H1 (cell line): Measurements from ENCODE around the gene ACTR1A. TPM values are rescaled to one million over a fixed set of nuclear protein-coding genes. Genes with fewer than 3 reads are reported as not detected.

Experiments
- CTCF ChIA-PET: fragments of 300-600 bp; sonication (Branson Sonifier 250); formaldehyde crosslinking; loops from one replicate; lab custom pipeline; 2021; ENCODE audit not compliant: partially characterized antibody; lab: Charles Lee
- POLR2A ChIA-PET: fragments of 300-600 bp; sonication (Branson Sonifier 250); formaldehyde crosslinking; loops from one replicate; lab custom pipeline; 2021; ENCODE audit warnings: inconsistent platforms; ENCODE audit not compliant: partially characterized antibody; lab: Charles Lee
- DNase-seq, 2 experiments: peaks; one replicate each; pipeline versions ENCODE4 v3.0.0 to v3.0.0-alpha.2; 2010 to 2022; ENCODE audit warnings: low spot score in 2 of 2, low read depth in 1 of 2, mixed read lengths in 1 of 2
- FAIRE-seq: peaks from 2 replicates; lab custom pipeline; 2011; peaks lifted over from hg19 to GRCh38; lab: Jason Lieb, UNC
- H2AFZ ChIP-seq: 2 replicates; pipeline ENCODE4 v1.8.1; 2012; ENCODE audit warnings: low read length, inconsistent platforms
- H2AK5ac ChIP-seq: 2 replicates; pipeline ENCODE4 v1.6.1; 2013; ENCODE audit warnings: low read depth, low read length
- H2BK120ac ChIP-seq: replicated peaks from 2 replicates; pipeline ENCODE3; 2013; ENCODE audit warnings: low read depth, low read length, inconsistent platforms
- H2BK12ac ChIP-seq: 2 replicates; pipeline ENCODE4 v1.6.1; 2013; ENCODE audit warnings: low read depth, low read length
- H2BK15ac ChIP-seq: 2 replicates; pipeline ENCODE4 v1.6.1; 2013; ENCODE audit warnings: low read length
- H2BK20ac ChIP-seq: 2 replicates; pipeline ENCODE4 v1.6.1; 2013; ENCODE audit warnings: low read length
- H2BK5ac ChIP-seq: 2 replicates; pipeline ENCODE4 v1.6.1; 2013; ENCODE audit warnings: low read depth, low read length
- H3K14ac ChIP-seq: 2 replicates; pipeline ENCODE4 v1.6.1; 2013; ENCODE audit warnings: inconsistent platforms; ENCODE audit not compliant: insufficient read length
- H3K18ac ChIP-seq: 2 replicates; pipeline ENCODE4 v1.6.1; 2013; ENCODE audit warnings: low read length; ENCODE audit errors: extremely low read depth
- H3K23ac ChIP-seq: 2 replicates; pipeline ENCODE4 v1.6.1; 2013; ENCODE audit warnings: inconsistent platforms; ENCODE audit not compliant: insufficient read length
- H3K23me2 ChIP-seq: 2 replicates; pipeline ENCODE4 v1.6.1; 2013; ENCODE audit warnings: low read depth, low read length
- H3K27ac ChIP-seq: 2 replicates; pipeline ENCODE4 v1.6.1; 2011; ENCODE audit warnings: low read depth, low read length, inconsistent platforms
- H3K27me3 ChIP-seq, 4 experiments: replicated peaks in 1 of 4; 1 replicate in 1 of 4; 2 replicates in 3 of 4; pipeline versions ENCODE4 v1.6.1 to v1.8.1; 2011 to 2013; ENCODE audit warnings: low read length in 3 of 4, mild to moderate bottlenecking in 3 of 4, inconsistent platforms in 2 of 4, mixed read lengths in 2 of 4, moderate library complexity in 1 of 4; ENCODE audit not compliant: control insufficient read depth in 3 of 4, insufficient read depth in 3 of 4; ENCODE audit errors: extremely low read depth in 1 of 4
- H3K36me3 ChIP-seq, 4 experiments: 2 replicates each; pipeline versions ENCODE4 v1.6.1 to v1.8.1; 2011 to 2013; ENCODE audit warnings: mild to moderate bottlenecking in 4 of 4, low read length in 3 of 4, moderate library complexity in 2 of 4, control low read depth in 1 of 4, inconsistent platforms in 1 of 4; ENCODE audit not compliant: insufficient read depth in 4 of 4, control insufficient read depth in 2 of 4
- H3K4ac ChIP-seq: replicated peaks from 2 replicates; pipeline ENCODE3; 2013; ENCODE audit warnings: low read length, low read depth, mixed read lengths, inconsistent platforms; ENCODE audit not compliant: insufficient read length
- H3K4me1 ChIP-seq, 4 experiments: replicated peaks in 1 of 4; 1 replicate in 1 of 4; 2 replicates in 3 of 4; pipeline versions ENCODE4 v1.6.1 to v1.8.1; 2011 to 2013; ENCODE audit warnings: low read length in 3 of 4, inconsistent platforms in 2 of 4, mixed read lengths in 1 of 4; ENCODE audit not compliant: insufficient read depth in 4 of 4, control insufficient read depth in 3 of 4
- H3K4me2 ChIP-seq, 2 experiments: 2 replicates each; pipeline versions ENCODE4 v1.6.1 to v1.8.1; 2011 to 2013; ENCODE audit warnings: low read depth in 2 of 2, low read length in 2 of 2, control low read depth in 1 of 2, inconsistent platforms in 1 of 2, mild to moderate bottlenecking in 1 of 2; ENCODE audit not compliant: insufficient read depth in 1 of 2
- H3K4me3 ChIP-seq, 4 experiments: fragments of 200-600, 300-600 bp in 1 of 4; sonication (generic), shearing (Covaris generic), sonication (Bioruptor Twin) in 1 of 4; 2 replicates each; pipeline versions ENCODE4 v1.5.1 to v1.8.1; 2011 to 2016; ENCODE audit warnings: low read length in 4 of 4, low read depth in 3 of 4, control low read depth in 2 of 4, inconsistent platforms in 2 of 4, mild to moderate bottlenecking in 2 of 4, mixed read lengths in 1 of 4, moderate library complexity in 1 of 4; ENCODE audit not compliant: insufficient read depth in 2 of 4; ENCODE audit errors: extremely low read depth in 1 of 4
- H3K56ac ChIP-seq: replicated peaks from 2 replicates; pipeline ENCODE3; 2013; ENCODE audit warnings: low read depth, mild to moderate bottlenecking, mixed read lengths, low read length, inconsistent platforms; ENCODE audit not compliant: insufficient read length
- H3K79me1 ChIP-seq: 2 replicates; pipeline ENCODE4 v1.6.1; 2013; ENCODE audit warnings: low read depth, low read length, control low read depth
- H3K79me2 ChIP-seq, 2 experiments: 2 replicates each; pipeline versions ENCODE4 v1.6.1 to v1.8.1; 2012 to 2013; ENCODE audit warnings: low read length in 2 of 2, mild to moderate bottlenecking in 2 of 2, inconsistent platforms in 1 of 2; ENCODE audit not compliant: insufficient read depth in 2 of 2, control insufficient read depth in 1 of 2
- H3K9ac ChIP-seq, 4 experiments: replicated peaks in 1 of 4; 1 replicate in 1 of 4; 2 replicates in 3 of 4; pipeline versions ENCODE4 v1.6.1 to v1.8.1; 2011 to 2013; ENCODE audit warnings: low read depth in 3 of 4, low read length in 3 of 4, control low read depth in 2 of 4, mild to moderate bottlenecking in 2 of 4, moderate library complexity in 2 of 4, inconsistent platforms in 1 of 4; ENCODE audit errors: extremely low read depth in 1 of 4
- H3K9me3 ChIP-seq, 2 experiments: 2 replicates each; pipeline versions ENCODE4 v1.6.1 to v1.8.1; 2012 to 2013; ENCODE audit warnings: mild to moderate bottlenecking in 2 of 2, moderate library complexity in 2 of 2, control low read depth in 1 of 2, inconsistent platforms in 1 of 2, low read depth in 1 of 2, low read length in 1 of 2, mixed read lengths in 1 of 2; ENCODE audit not compliant: insufficient read depth in 2 of 2
- H4K20me1 ChIP-seq, 2 experiments: replicated peaks in 1 of 2; 2 replicates each; pipeline versions ENCODE3 to v1.8.1; 2011 to 2013; ENCODE audit warnings: inconsistent platforms in 2 of 2, low read length in 2 of 2, mild to moderate bottlenecking in 1 of 2; ENCODE audit not compliant: insufficient read depth in 2 of 2, control insufficient read depth in 1 of 2
- H4K5ac ChIP-seq: 2 replicates; pipeline ENCODE4 v1.6.1; 2013; ENCODE audit warnings: low read length, low read depth, mixed read lengths, inconsistent platforms; ENCODE audit not compliant: insufficient read length
- H4K8ac ChIP-seq: 2 replicates; pipeline ENCODE4 v1.8.0; 2013; ENCODE audit warnings: mild to moderate bottlenecking, moderate library complexity, low read length, inconsistent platforms; ENCODE audit not compliant: insufficient read depth; ENCODE audit errors: extremely low read depth
- H4K91ac ChIP-seq: replicated peaks from 2 replicates; pipeline ENCODE3; 2013; ENCODE audit warnings: low read length, mixed read lengths, inconsistent platforms; ENCODE audit not compliant: insufficient read length
- ATF3 ChIP-seq: IDR thresholded peaks from 2 replicates; pipeline ENCODE4 v1.6.1; 2011; ENCODE audit warnings: low read depth, mild to moderate bottlenecking, low read length; ENCODE audit not compliant: insufficient read depth
- EP300 ChIP-seq, 2 experiments: IDR thresholded peaks; 1 replicate in 1 of 2; 2 replicates in 1 of 2; pipeline ENCODE4 v1.6.1; 2011 to 2012; ENCODE audit warnings: low read depth in 2 of 2, low read length in 2 of 2, mild to moderate bottlenecking in 2 of 2, borderline replicate concordance in 1 of 2, inconsistent platforms in 1 of 2, moderate library complexity in 1 of 2
- EZH2 ChIP-seq: fragments of 200-600 bp; sonication (generic); IDR thresholded peaks from 2 replicates; pipeline ENCODE4 v1.7.1; 2012; ENCODE audit warnings: low read depth, mild to moderate bottlenecking, moderate library complexity, low read length, inconsistent platforms; ENCODE audit not compliant: severe bottlenecking
- GABPA ChIP-seq: IDR thresholded peaks from 2 replicates; pipeline ENCODE4 v1.6.1; 2011; ENCODE audit warnings: mild to moderate bottlenecking, low read length, moderate library complexity, borderline replicate concordance; ENCODE audit not compliant: insufficient read depth
- JUN ChIP-seq: IDR thresholded peaks from 2 replicates; pipeline ENCODE4 v1.6.1; 2011; ENCODE audit warnings: low read depth, mild to moderate bottlenecking, improper control_type of control experiment, low read length
- KDM4A ChIP-seq: IDR thresholded peaks from one replicate; pipeline ENCODE4 v1.7.1; 2012; ENCODE audit warnings: low read depth, mild to moderate bottlenecking, moderate library complexity, low read length, inconsistent platforms; ENCODE audit not compliant: severe bottlenecking
- POLR2A ChIP-seq, 2 experiments: IDR thresholded peaks; 1 replicate in 1 of 2; 2 replicates in 1 of 2; pipeline ENCODE4 v1.6.1; 2011; ENCODE audit warnings: low read depth in 2 of 2, low read length in 2 of 2, mild to moderate bottlenecking in 2 of 2; ENCODE audit errors: control extremely low read depth in 1 of 2
- RFX5 ChIP-seq: IDR thresholded peaks from 2 replicates; pipeline ENCODE4 v1.6.1; 2011; ENCODE audit warnings: low read depth, low read length, improper control_type of control experiment, borderline replicate concordance
- SP1 ChIP-seq: IDR thresholded peaks from 2 replicates; pipeline ENCODE4 v1.6.1; 2011; ENCODE audit warnings: low read depth, low read length
- SUZ12 ChIP-seq: fragments of 200-600 bp; sonication (generic); IDR thresholded peaks from 2 replicates; pipeline ENCODE4 v1.6.1; 2012; ENCODE audit warnings: mild to moderate bottlenecking, inconsistent platforms, low read length, moderate library complexity, mixed read lengths
- TBP ChIP-seq: IDR thresholded peaks from 2 replicates; pipeline ENCODE4 v1.6.1; 2011; ENCODE audit warnings: low read depth, low read length, improper control_type of control experiment
- WGBS, 2 experiments: shearing (Covaris generic) in 1 of 2; methylation state at CpG; one replicate each; pipeline versions ENCODE4 v1.1.6 to v1.1.7; 2013 to 2015; ENCODE audit warnings: low lambda C conversion rate in 2 of 2, mixed read lengths in 2 of 2, inconsistent platforms in 1 of 2, low coverage in 1 of 2, missing lambda C conversion rate in 1 of 2; ENCODE audit not compliant: insufficient replicate concordance in 2 of 2, insufficient coverage in 1 of 2, insufficient read length in 1 of 2; ENCODE audit errors: extremely low coverage in 1 of 2, missing lambda C conversion rate in 1 of 2; 5-methylcytosine and 5-hydroxymethylcytosine counted together
- polyA plus RNA-seq, 7 experiments: library from polyadenylated mRNA; depleted of rRNA in 3 of 7; stranded (reverse) in 5 of 7; unstranded in 2 of 7; fragments of >200 nt in 5 of 7; fragments of 200-250 nt in 2 of 7; gene quantifications; 1 replicate in 5 of 7; 2 replicates in 1 of 7; 4 replicates in 1 of 7; pipeline versions ENCODE4 v1.2.1 to v1.2.3, GENCODE V29; 2011 to 2013; ENCODE audit warnings: missing spikeins in 2 of 7, mixed read lengths in 2 of 7
- total RNA-seq: library from RNA; stranded (reverse); fragmentation: NEBNext Ultra II Directional; extraction: Animal tissue kit (Norgen Biotek cat#: 25700); gene quantifications from 2 replicates; pipeline ENCODE4 v1.2.1, GENCODE V29; 2021
- TF ChIP-seq, protein P1 (sequence below): IDR thresholded peaks from 2 replicates; pipeline ENCODE4 v1.6.1; 2012; ENCODE audit warnings: inconsistent platforms

Gene ACTR1A
- total and polyA plus RNA-seq, 2 of the 8 experiments (the other 6 are each of a cell fraction or from before 2014, with no cell fraction given): 78.6 to 86.3 TPM

DNA sequence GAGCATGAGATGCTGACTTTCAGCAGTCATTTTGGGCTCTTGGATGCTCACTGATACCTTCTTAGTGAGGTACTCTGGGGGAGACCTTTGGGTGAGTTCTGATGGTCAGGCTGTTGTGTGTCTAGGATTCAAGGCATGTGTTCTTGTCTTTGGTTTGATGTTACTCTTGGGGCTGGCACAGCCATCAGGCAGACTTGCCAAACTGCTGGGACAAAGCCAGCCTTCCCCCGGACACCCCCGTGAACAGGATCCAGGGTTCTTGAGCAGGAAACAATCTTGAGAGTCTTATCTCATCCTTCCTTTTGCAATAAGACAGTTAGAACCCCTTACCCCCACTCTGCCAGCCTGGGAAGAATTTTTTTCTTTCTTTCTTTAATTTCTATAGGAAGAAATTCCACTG is 43.5 kb upstream of the ACTR1A start:
- no peak overlapping the region for H3K4ac ChIP-seq
- no peak overlapping the region for H2BK12ac ChIP-seq
- H4K91ac ChIP-seq: no peak overlapping the region
- H2AK5ac ChIP-seq: no peak overlapping the region
- no peak overlapping the region for H2AFZ ChIP-seq
- H2BK120ac ChIP-seq: no peak overlapping the region
- no peak overlapping the region for H4K5ac ChIP-seq
- H3K23ac ChIP-seq: no peak overlapping the region
- POLR2A ChIA-PET: no interaction called here
- H3K9me3 ChIP-seq: no peaks in the 10 kb centered on the region
- H3K4me1 ChIP-seq: no peaks in the 10 kb centered on the region
- no peak overlapping the region for H3K18ac ChIP-seq
- no peaks in the 10 kb centered on the region for H3K27me3 ChIP-seq
- no peaks in the 10 kb centered on the region for H3K79me2 ChIP-seq
- no peak overlapping the region for H3K4me2 ChIP-seq
- no peak overlapping the region for H2BK20ac ChIP-seq
- FAIRE-seq (no peak), DNase-seq (no peak)
- H3K79me1 ChIP-seq: no peaks in the 10 kb centered on the region
- no peak overlapping the region for H3K14ac ChIP-seq
- H4K20me1 ChIP-seq: peaks cover 0 to 4% of the 10 kb centered on the region in 2 experiments
- no peak overlapping the region for H3K4me3 ChIP-seq
- no peak overlapping the region for H4K8ac ChIP-seq
- no peaks in the 10 kb centered on the region for H3K23me2 ChIP-seq
- H3K27ac ChIP-seq: no peak overlapping the region
- CTCF ChIA-PET: interaction anchor here (0.8 kb wide), 1 partner anchor 316 kb away, joined by 3 read pairs; no protein-coding TSS in a partner anchor
- H3K9ac ChIP-seq: no peak overlapping the region
- H2BK15ac ChIP-seq: no peak overlapping the region
- no peak overlapping the region for H2BK5ac ChIP-seq
- 93% methylated on average over 2 of the region's 2 CpGs; no CpG with 5 or more reads in 1 of the 2 experiments for WGBS, 2 experiments
- H3K36me3 ChIP-seq: no peaks in the 10 kb centered on the region; a peak in 1 of 8 replicates
- H3K56ac ChIP-seq: no peak overlapping the region
- no peak for TF ChIP-seq EZH2
- no peak for TF ChIP-seq ATF3
- no peak for TF ChIP-seq JUN
- TF ChIP-seq EP300 (IDR thresholded peaks at IDR 0.05; ENCODE audit: borderline replicate concordance in 1 of 2, low read depth in 2 of 2, low read length in 2 of 2): no peak
- no peak for TF ChIP-seq TBP
- TF ChIP-seq GABPA: no peak
- TF ChIP-seq POLR2A (IDR thresholded peaks at IDR 0.05; ENCODE audit: control extremely low read depth in 1 of 2, low read depth in 2 of 2, low read length in 2 of 2): no peak
- no peak for TF ChIP-seq RFX5
- no peak for TF ChIP-seq SP1
- TF ChIP-seq SUZ12: no peak
- TF ChIP-seq, protein P1, sequence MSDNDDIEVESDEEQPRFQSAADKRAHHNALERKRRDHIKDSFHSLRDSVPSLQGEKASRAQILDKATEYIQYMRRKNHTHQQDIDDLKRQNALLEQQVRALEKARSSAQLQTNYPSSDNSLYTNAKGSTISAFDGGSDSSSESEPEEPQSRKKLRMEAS: no peak
- TF ChIP-seq KDM4A: no peak
